Stomach (tissue), 4 donors: ENCODE results near the gene DPF3.

Experiments used
- POLR2A ChIP-seq, 4 donors: fragments of 450-650 bp; IDR thresholded peaks; one replicate each; pipeline ENCODE4 v1.6.1; 2016; ENCODE audit warnings: antibody characterized with exemption in 4 of 4, control low read depth in 2 of 4, mild to moderate bottlenecking in 1 of 4, moderate library complexity in 1 of 4
- TF ChIP-seq, protein P1 (sequence below), 7 experiments: fragments of 450-650 bp in 4 of 7; fragments of 200-600 bp in 3 of 7; sonication (generic) in 3 of 7; IDR thresholded peaks; one replicate each; pipeline ENCODE4 v1.5.1; 2016 to 2019; ENCODE audit warnings: antibody characterized with exemption in 7 of 7, control low read depth in 2 of 7, mild to moderate bottlenecking in 1 of 7

DNA sequence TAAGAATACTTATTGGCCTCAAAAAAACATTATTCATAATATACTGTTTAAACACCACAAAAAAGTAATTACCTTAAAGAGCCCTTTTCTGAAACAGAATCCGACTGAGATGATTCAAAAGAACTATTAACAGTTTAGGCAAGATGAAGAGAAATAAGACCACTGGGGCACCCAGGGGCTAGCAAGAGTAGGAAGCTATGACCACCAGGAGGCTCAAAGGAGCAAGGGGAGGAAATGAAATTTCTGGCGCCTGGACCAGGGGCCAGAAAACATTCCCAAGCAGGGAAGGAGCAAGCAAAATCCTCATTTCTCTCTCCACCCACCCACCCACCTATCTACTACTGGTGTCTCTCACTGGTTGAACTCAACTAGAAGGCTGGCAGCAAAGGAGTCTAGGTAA is 26.1 kb upstream of the DPF3 start:
- TF ChIP-seq, protein P1, sequence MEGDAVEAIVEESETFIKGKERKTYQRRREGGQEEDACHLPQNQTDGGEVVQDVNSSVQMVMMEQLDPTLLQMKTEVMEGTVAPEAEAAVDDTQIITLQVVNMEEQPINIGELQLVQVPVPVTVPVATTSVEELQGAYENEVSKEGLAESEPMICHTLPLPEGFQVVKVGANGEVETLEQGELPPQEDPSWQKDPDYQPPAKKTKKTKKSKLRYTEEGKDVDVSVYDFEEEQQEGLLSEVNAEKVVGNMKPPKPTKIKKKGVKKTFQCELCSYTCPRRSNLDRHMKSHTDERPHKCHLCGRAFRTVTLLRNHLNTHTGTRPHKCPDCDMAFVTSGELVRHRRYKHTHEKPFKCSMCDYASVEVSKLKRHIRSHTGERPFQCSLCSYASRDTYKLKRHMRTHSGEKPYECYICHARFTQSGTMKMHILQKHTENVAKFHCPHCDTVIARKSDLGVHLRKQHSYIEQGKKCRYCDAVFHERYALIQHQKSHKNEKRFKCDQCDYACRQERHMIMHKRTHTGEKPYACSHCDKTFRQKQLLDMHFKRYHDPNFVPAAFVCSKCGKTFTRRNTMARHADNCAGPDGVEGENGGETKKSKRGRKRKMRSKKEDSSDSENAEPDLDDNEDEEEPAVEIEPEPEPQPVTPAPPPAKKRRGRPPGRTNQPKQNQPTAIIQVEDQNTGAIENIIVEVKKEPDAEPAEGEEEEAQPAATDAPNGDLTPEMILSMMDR (IDR thresholded peaks at IDR 0.05): no peak
- TF ChIP-seq POLR2A (IDR thresholded peaks at IDR 0.05): no peak
